AG10803 (cell line): ENCODE results near the gene PRDM13.
"Not testable (repeated sequence)": the region's sequence is repeated elsewhere in the genome, so short reads cannot be mapped to it uniquely, and the experiment has no call there.

Experiments
- DNase-seq: peaks from one replicate; pipeline ENCODE4 v3.0.0; 2010; ENCODE audit warnings: low read depth
- H3K4me3 ChIP-seq: 2 replicates; pipeline ENCODE4 v1.5.1; 2011; ENCODE audit warnings: mild to moderate bottlenecking, low read length, control low read depth
- TF ChIP-seq, protein P1 (sequence below): conservative IDR thresholded peaks from 2 replicates; pipeline ENCODE4 v1.5.1; 2011; ENCODE audit warnings: mild to moderate bottlenecking, low read length, control low read depth, inconsistent platforms

PRDM13 gene

DNA sequence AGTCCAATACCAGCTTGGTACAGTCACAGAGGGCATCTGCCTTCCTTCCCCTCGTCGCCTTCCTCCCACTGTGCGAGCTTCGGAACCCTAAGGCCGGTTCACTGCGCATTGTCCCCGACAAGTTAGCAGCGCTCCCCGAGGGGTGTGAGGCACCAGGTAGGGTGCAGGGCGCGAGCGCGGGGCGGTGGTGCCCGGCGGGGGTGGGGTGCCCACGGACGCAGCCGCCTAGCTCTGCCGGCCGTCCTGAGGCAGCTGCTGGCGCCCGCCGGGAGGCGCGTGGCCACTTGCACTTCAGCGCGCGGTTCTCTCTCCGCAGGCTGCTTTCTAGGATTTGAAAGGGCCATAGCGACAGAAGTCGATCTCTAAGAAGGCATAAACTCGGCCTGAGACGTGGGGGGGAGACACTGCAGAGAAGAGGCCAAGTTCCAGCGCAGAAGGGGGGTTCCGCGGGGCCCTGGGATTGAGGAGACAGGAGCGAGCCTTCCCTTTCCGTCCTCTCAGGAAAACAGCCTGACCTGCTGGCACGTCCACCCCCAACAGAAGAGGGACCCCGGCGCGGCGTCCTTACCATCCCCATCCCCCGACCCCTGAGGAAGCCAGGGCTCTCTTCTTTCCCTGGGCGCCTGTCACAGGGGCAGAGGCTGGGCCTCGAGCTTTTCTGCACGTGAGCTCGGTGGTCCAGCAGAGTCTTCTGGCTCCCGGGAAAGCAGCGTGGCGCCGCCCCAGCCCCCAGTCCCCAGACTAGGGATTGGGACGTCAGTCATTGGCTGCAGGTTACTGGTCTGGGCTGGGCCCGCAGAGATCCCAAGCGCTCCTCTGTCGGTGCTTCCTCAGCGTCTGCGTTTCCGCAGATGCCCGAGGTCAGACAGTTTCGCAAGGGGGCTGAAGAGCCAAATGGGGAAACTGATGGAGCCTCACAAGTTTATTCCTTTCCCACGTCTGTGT is 15.6 kb upstream of the PRDM13 start:
- no peak for DNase-seq
- no peak overlapping the region for H3K4me3 ChIP-seq
- TF ChIP-seq, protein P1, sequence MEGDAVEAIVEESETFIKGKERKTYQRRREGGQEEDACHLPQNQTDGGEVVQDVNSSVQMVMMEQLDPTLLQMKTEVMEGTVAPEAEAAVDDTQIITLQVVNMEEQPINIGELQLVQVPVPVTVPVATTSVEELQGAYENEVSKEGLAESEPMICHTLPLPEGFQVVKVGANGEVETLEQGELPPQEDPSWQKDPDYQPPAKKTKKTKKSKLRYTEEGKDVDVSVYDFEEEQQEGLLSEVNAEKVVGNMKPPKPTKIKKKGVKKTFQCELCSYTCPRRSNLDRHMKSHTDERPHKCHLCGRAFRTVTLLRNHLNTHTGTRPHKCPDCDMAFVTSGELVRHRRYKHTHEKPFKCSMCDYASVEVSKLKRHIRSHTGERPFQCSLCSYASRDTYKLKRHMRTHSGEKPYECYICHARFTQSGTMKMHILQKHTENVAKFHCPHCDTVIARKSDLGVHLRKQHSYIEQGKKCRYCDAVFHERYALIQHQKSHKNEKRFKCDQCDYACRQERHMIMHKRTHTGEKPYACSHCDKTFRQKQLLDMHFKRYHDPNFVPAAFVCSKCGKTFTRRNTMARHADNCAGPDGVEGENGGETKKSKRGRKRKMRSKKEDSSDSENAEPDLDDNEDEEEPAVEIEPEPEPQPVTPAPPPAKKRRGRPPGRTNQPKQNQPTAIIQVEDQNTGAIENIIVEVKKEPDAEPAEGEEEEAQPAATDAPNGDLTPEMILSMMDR, result no peak

DNA sequence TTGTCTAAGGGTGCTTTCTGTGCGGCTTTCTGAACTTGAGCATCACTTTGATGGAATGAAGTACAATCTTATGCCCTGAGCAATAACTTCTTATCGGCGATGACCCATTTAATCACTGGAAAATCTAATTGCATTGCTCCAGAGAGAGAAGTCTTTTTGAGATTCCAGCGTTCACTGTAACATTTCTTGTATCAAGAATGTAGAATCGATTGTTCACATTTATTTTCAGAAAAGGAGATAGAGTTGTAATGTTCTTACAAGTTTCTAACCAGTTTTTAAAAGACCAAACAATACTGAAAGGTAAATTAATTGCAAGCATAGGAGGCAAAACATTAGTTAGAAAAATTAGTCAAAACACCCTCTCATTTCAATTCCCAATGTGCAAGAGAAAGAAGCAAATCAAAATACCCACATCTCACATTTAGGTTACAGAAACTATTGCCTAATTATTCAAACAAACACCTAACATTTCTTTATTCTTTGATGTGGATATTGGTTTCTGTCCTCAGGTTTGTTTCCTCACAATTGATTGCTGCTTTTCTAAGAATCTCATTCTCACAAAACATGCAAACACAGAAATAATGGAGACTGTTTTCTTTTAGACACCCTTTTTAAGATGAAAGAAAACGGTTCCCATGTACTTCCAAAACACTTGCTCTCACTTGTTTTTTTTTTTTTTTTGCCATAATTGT is 14.8 kb upstream of the PRDM13 start:
- TF ChIP-seq, protein P1, result no peak
- no peak for DNase-seq
- no peak overlapping the region for H3K4me3 ChIP-seq

DNA sequence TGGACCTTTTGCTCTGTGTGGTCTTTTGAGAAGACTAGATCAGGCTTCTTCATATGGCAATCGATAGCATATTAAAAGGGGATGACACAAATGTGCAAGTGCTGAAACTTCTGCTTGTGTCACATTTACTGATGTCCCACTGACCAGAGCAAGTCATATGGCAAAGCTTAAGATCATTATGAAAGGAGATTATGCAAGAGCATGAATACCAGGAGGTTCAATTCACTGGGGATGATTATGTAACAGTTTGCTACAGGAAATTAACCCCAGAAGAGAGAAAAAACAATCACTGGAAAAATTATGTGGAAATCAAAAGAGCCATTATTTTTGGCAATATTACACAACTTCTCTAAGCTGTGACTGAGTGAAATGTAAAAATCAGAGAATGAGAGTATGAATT is 13.7 kb upstream of the PRDM13 start:
- DNase-seq, result peak; percentile 87
- no peak overlapping the region for H3K4me3 ChIP-seq
- TF ChIP-seq, protein P1, result no peak

DNA sequence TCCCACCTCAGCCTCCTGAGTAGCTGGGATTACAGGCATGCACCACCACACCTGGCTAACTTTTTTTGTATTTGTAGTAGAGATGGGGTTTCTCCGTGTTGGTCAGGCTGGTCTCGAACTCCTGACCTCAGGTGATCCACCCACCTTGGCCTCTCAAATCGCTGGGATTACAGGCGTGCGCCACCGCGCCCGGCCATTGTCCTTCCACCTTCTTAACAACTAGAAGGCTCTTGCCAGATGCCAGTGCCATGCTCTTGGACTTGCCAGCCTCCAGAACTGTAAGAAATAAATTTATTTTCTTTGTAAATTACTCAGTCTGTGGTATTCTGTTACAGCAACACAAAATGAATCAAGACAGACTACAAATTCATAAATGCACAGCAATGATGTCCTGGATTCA is 11.9 kb upstream of the PRDM13 start:
- not testable (repeated sequence) for DNase-seq, H3K4me3 ChIP-seq

DNA sequence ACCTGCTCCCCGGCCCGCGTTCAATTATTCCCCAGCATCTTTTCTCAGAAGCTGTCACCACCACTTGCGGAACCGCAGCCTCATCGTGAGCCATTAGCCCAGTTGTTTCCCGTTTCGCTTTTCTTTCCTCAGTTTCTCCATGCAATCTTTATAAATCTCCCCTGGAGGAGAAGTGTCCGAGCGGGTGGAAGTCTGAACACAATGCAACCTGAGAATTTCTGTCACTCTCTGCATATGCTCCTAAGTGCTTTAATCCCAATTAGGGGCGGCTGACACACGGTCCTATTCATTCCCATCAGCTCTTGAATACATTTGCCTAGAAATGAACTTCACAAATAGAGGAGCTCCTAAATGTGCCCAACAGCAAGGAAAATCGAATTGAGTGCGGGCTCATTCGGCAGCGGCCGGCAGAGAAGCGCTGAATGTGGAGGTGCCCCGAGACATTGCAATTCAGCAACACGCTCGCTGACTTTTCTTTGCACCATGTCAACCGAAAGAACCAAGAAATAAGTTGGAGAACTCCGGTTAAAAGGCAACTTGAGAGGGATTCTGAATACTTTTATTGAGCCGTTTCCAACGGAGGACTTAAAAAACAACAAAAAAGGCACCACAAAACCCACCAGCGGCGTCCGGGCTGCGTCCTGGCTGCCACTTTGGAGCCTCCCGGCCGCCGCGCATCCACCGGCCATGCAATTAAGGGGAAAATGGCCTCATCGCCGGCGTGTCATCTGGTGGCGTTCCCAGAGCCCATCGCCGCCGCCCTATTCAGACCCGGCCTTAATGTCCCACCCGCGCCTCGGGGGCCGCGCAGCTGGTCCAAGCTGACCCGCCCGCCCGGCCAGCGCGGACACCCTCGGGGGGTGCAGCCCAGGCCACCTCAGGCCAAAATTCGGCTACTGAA is 3.9 kb upstream of the PRDM13 start:
- H3K4me3 ChIP-seq, result peak overlapping the region; percentile 23
- no peak for DNase-seq
- TF ChIP-seq, protein P1, result no peak

DNA sequence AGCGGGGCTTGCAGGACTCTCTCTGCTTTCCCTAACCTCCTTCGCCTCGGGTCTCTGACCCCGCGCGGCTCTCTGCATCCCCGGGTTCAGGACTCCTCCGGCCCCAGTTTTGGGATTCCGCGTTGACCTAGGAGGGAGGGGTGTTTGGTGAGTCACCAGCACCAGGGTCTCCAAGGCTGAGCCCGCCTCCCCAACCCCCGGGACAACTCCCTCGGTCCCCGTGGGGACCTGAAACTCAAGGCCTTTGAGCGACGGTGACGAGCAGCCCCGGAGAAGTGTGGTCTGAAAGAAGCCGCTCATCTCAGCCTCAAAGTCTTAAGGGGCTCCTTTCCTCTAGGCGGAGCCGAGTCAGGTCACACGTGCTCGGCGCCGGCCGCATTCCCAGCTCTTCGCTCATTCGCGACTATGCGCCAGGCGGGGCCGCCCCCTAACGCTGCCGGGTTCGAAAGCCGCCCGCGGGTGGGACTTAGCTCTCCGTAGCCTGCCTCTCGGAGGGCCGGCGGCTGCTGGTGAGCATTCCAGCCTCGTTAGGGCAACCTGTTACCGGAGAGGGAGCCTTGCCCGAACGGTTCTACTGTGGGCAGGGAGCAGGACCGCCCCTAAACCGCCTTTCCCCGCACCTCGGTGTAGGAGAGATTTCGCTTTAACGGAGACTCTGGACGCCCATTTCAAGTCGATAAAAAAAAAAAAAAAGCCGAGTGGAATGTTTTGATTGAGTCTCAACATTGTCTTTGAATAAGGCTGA is 3.0 kb upstream of the PRDM13 start:
- DNase-seq, result no peak
- peak overlapping the region; percentile 41 for H3K4me3 ChIP-seq
- TF ChIP-seq, protein P1, result no peak
